ENCODE measurements around the gene ZBTB37. TPM values are rescaled to one million over a fixed set of nuclear protein-coding genes. Genes with fewer than 3 reads are reported as not detected.

ZBTB37 gene
- total RNA-seq, 1 donor from 2014 or later: 19.3 TPM

DNA sequence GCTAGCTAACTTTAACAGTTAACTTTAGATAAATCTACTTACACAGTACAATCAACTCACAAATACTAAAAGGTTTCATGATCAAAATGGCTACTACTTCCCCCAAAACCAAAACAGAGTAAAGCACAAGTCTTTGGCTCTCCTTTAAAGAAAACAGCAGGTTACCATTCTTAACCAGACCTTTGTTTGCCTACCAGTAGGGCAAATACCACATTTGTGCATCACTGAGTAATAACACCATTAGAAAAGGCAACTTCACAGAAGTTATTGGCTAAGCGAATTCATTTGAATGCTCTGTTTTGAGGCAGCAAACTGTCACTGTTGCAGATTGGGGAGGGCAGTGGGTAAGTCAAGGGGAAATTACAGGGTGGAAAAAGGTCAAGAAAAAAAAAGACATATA is 66.3 kb downstream of the ZBTB37 start:
- TF ChIP-seq, protein P1, sequence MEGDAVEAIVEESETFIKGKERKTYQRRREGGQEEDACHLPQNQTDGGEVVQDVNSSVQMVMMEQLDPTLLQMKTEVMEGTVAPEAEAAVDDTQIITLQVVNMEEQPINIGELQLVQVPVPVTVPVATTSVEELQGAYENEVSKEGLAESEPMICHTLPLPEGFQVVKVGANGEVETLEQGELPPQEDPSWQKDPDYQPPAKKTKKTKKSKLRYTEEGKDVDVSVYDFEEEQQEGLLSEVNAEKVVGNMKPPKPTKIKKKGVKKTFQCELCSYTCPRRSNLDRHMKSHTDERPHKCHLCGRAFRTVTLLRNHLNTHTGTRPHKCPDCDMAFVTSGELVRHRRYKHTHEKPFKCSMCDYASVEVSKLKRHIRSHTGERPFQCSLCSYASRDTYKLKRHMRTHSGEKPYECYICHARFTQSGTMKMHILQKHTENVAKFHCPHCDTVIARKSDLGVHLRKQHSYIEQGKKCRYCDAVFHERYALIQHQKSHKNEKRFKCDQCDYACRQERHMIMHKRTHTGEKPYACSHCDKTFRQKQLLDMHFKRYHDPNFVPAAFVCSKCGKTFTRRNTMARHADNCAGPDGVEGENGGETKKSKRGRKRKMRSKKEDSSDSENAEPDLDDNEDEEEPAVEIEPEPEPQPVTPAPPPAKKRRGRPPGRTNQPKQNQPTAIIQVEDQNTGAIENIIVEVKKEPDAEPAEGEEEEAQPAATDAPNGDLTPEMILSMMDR (IDR thresholded peaks at IDR 0.05; ENCODE audit: unreplicated experiment): no peak
- H3K4me1 Mint-ChIP-seq: no peaks in the 10 kb centered on the region
- no peak overlapping the region for H3K27ac Mint-ChIP-seq
- H3K9me3 Mint-ChIP-seq: peaks cover 3% of the 10 kb centered on the region
- no peak for DNase-seq (ENCODE audit: low spot score in 2 of 2, unreplicated experiment in 2 of 2)
- H3K4me3 Mint-ChIP-seq: no peak overlapping the region
- H3K27me3 Mint-ChIP-seq (ENCODE audit: low read depth): no peaks in the 10 kb centered on the region
- H3K36me3 Mint-ChIP-seq: peaks cover 21% of the 10 kb centered on the region

DNA sequence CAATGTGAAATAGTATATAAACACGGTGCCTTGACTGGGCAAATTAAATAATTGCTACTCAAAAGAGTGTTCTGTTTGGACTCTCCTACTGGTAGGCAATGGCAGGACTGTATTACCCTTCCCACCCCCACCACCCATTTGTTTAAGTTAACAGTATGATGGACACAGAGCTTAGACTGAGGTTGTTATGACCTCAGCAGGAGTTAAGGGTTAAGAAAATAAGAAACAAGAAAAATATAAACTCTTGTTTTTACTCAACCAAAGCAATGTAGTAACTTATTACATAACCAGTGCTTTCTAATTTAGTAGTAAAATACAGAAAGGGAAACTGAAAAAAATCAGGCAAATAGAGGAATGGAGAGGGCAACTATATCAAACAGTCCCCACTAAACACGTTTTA is 68.9 kb downstream of the ZBTB37 start:
- TF ChIP-seq, protein P1 (IDR thresholded peaks at IDR 0.05; ENCODE audit: unreplicated experiment): no peak
- H3K4me1 Mint-ChIP-seq: no peaks in the 10 kb centered on the region
- no peak for DNase-seq (ENCODE audit: low spot score in 2 of 2, unreplicated experiment in 2 of 2)
- no peak overlapping the region for H3K27ac Mint-ChIP-seq
- H3K4me3 Mint-ChIP-seq: no peak overlapping the region
- no peaks in the 10 kb centered on the region for H3K27me3 Mint-ChIP-seq (ENCODE audit: low read depth)
- H3K9me3 Mint-ChIP-seq: no peaks in the 10 kb centered on the region
- peaks cover 23% of the 10 kb centered on the region for H3K36me3 Mint-ChIP-seq

DNA sequence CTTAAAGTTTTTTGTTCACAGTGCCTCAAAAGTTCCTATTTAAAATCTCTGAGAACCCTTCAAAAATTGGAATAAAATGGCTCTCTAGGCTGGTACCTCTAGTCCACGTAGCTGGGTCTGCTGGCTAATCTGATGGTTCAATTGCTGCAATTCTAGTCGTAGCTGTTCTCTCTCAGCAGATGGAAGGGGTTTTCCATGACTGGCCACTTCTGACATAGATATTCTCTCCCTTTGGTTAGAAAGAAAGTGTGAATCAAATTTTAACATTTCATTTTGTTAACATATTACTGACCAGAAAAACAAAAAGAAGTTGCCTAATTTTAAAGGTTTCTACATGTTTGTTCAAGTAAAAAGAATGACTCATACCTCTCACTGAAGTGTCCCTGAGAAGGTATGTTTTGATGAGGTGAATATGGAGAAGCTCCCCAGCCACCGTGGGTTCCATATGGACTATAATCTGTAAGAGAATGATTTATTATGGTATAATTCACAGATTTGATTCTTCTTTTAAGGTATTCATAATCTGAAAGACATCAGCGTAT is 78.3 kb downstream of the ZBTB37 start:
- Mint-ChIP-seq H3K27ac (no peak overlapping the region), H3K4me3 (no peak overlapping the region), H3K27me3 (ENCODE audit: low read depth) (no peaks in the 10 kb centered on the region), H3K36me3 (peaks cover 39% of the 10 kb centered on the region), H3K9me3 (no peaks in the 10 kb centered on the region), H3K4me1 (no peaks in the 10 kb centered on the region)
- TF ChIP-seq, protein P1 (IDR thresholded peaks at IDR 0.05; ENCODE audit: unreplicated experiment): no peak
- DNase-seq (ENCODE audit: low spot score in 2 of 2, unreplicated experiment in 2 of 2): no peak

DNA sequence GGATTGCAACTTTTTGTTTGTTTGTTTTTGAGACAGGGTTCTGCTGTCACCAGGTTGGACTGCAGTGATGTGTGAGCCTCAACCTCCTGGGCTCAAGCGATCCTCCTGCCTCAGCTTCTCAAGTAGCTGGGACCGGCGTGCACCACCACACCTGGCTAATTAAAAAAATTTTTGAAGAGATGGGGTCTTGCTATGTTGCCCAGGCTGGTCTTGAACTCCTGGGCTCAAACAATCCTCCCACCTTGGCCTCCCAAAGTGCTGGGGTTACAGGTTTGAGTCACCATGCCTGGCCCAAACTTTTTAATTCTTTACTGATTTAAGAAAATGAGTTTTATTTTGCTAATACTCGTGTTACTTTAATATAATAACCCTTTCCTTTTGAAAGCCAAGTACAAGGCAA is 80.4 kb downstream of the ZBTB37 start:
- H3K9me3 Mint-ChIP-seq: no peaks in the 10 kb centered on the region

More for the DNA sequence above, 80.4 kb downstream of the ZBTB37 start:
- Mint-ChIP-seq H3K4me3 (no peak overlapping the region), H3K4me1 (no peaks in the 10 kb centered on the region), H3K27ac (no peak overlapping the region), H3K27me3 (ENCODE audit: low read depth) (no peaks in the 10 kb centered on the region), H3K36me3 (peaks cover 33% of the 10 kb centered on the region)
- TF ChIP-seq, protein P1 (IDR thresholded peaks at IDR 0.05; ENCODE audit: unreplicated experiment): no peak
- DNase-seq (ENCODE audit: low spot score in 2 of 2, unreplicated experiment in 2 of 2): no peak

Other genes starting within 250 kb of the ZBTB37 start
- not detected in 3 replicates for gene TEX50, start 233.0 kb upstream of the ZBTB37 start, total RNA-seq
- 0.38 to 0.60 TPM (median 0.49 TPM) in 3 replicates for gene ANKRD45, start 198.5 kb upstream of the ZBTB37 start, total RNA-seq
- gene KLHL20, start 153.4 kb upstream of the ZBTB37 start, total RNA-seq: 24.0 to 26.3 TPM (median 25.1 TPM) in 3 replicates
- 14.5 to 15.1 TPM (median 14.6 TPM) in 3 replicates for gene DARS2, start 43.7 kb upstream of the ZBTB37 start, total RNA-seq
- gene CENPL, start 43.5 kb upstream of the ZBTB37 start, total RNA-seq: 10.1 to 12.0 TPM (median 10.7 TPM) in 3 replicates
- 631 to 658 TPM (median 655 TPM) in 3 replicates for gene GAS5, start 391 bp upstream of the ZBTB37 start, total RNA-seq
- 0.22 to 0.27 TPM (median 0.23 TPM) in 3 replicates for gene SERPINC1, start 48.9 kb downstream of the ZBTB37 start, total RNA-seq
- gene RC3H1, start 154.0 kb downstream of the ZBTB37 start, total RNA-seq: 43.7 to 52.0 TPM (median 48.1 TPM) in 3 replicates